ENCODE results near the gene FICD.
A peak's percentile ranks its signal among the peaks of the same experiment; 100 is the strongest.

The FICD gene

DNA sequence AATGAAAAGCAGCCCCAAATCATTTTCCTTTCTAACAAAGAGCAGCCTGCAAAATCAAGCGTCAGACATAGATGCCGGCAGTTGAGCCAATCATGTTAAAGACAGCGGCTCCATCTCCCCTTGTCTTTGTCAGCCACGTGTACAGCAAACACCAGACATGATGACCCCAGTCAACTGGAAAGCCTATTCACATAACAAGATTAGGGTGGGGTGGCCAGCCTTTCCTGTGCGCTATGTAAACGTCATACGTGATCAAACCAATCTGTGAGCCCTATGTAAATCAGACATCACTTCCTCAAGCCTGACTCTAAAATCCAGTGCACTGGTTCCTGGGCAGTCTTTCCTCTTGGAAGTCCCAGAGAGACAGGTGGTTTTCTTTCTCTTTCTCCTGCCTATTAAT lies 9.9 kb upstream of the FICD start:
- ATAC-seq, result no peak

DNA sequence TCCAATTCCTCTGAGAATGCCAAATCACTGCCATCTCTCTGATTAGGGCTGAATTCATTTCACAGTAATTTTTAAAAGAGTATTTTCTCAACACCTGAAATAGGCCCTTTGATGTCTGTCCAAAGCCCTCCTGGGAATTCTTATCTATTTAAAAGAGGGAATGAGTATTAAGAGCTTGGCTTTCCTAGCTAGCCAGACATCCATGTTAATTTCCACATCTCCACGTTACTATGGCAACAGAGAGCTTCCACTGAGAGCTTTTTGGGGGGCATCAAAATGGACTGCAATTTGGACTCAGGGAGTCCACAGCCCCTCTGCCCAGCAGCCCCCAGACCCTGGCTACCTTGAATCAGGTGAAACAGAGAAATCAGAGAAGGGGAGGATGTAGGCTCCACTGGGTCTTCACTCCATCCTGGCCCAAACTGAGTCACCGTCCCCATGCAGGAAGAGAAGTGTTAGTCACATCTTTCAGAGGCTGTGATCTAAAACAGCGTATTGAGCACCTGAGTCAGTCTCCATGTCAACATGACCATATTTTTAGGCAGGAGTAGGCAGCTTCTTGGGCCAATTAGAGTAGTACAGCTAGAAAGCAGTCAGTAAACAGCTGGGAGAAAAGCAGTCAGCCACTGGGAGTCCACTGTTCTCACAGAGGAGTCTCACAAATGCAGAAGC lies 7.0 kb upstream of the FICD start:
- peak; percentile 70 to 87 for ATAC-seq

DNA sequence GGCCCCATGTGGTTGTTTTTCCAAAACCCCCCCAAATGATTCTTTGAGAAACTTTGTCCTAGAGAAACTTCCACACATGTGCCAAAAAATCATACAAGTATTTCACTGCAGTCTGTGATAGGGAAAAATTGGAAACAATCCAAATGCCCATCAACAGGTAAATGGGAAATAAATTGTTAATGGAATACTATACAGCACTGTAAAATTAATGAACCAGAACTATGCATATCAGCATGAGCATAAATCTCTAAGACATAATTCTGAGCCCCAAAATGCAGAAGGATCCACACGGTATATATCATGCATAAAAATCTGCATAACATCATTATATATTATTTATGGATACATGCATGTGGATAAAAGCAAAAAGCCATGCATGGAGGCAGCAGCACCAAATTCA lies 5.3 kb upstream of the FICD start:
- no peak for ATAC-seq

DNA sequence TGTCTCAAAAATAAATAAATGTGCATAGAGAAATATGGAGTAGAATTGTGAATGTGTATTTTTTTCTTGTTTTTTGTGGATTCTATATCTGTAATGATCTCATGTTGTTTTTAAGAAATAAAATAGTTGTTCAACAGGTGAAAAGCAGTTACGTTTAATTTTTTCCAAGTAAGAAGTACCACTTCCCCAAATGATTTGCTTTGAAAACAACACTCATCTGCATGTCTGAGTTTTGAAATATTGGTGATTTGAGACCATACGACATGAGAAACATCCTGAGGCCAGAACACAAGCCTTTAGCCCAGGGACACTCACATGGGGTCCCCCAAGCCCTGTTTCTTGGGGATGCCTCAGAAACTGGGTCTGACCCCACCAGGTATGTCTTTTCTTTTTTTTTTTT lies 4.2 kb upstream of the FICD start:
- ATAC-seq, result no peak

DNA sequence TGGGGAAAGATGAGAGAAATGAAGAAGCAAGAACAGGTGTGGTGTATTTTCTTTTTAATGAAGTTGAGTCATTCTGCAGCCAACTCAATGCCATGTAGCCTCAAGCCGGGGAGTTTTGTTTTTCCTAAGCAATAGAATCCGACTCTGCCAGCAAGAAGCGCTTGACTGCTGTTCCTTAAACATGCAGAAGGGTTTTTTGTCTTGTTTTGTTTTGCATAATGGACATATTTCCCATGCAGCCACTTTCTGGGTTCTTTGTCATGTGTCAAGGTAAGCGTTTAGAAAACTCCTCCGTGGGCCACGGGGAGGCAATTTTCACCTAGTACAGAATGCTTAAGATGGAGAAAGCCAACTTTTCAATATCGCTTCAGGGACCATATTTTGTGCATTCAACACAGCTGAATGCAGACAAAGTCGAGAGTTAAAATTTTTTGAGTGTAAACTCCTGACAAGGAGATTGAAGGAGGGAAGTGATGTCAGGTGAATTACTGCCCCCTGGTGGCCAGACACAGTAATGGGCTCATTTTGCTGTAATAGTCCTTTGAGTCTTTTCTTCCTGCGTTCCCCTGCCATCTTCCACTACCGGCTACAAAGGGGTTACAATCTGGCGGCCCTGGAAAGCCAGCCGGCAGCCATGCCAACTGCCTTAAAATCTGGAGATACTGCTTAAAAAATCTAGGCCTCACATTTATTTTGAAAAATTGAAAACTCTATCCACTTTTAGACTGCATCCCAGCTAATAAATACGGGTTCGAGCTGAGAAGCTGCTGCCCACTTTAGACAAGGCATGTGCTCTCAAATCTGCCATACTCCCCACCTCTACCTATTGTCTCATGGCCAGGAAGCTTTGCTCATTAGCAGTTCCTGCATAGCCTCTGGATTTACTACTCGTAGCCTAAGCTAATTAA lies 3.2 kb upstream of the FICD start:
- ATAC-seq, result no peak

DNA sequence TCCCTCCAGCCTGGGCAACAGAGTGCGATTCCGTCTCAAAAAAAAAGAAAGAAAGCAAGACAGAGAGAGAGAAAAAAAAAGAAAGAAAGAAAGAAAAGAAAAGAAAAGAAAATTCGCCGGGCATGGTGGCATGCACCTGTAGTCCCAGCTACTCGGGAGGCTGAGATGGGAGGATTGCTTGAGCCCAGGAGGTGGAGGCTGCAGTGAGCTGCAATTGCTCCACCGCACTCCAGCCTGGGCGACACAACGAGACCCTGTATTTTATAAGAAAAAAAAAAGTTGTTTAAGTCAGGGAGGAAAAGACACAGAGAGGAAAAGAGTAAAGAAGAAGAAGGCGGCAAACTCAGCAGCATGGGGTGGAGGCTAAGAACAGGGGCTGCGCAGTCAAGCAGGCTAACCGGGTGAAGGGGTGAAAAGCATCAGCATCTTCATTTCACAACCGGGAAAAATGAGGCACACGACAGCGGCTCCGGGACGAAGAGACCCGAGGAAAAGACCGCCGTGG lies 557 bp upstream of the FICD start:
- ATAC-seq, result peak; percentile 9

DNA sequence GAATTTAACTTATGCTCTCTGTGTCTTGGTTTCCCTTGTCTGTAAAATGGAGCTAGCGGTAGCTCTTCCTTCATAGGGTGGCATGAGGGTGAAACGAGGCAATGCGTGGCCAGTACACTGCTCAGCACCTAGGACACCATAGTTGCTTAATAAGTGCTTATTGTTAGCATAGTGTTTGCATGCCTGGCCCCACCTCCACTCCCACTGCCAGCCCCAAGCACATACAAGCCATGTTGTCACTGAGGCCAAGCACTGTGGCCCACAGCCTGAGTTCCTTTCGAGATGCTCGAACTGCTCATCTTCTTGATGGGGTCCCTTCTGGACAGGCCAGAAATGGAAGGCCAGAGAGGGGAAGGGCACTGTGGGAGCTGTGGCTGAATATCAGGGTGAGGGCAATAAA lies 839 bp downstream of the FICD start:
- ATAC-seq, result no peak

DNA sequence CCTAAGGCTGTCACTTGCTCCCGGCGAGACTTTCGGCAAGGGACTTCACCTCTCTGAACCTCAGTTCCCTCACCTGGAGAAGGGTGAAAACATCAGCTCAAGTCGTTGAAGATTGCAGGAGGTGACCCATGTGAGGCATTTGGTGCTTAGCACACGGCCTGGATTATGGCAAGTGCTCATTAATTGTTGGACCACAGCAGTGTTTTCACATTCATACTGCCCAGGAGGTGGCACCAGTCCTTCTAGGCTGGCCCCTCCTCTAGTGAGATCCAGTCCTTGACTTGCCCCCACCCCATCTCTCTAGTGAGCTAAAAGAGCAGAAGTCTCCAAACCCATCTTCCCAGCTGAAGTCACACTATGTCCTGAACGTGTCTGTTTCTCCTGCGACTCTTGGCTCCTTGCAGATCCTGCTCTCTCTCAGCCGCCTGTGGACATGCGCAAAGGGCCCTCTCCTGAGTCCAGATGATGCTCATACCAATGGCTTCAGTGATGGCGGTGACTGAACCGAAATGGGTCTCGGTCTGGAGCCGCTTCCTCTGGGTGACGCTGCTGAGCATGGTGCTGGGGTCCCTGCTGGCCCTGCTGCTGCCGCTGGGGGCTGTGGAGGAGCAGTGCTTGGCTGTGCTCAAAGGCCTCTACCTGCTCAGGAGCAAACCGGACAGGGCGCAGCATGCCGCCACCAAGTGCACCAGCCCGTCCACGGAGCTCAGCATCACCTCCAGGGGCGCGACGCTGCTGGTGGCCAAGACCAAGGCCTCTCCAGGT lies 1.6 kb downstream of the FICD start:
- ATAC-seq, result no peak

DNA sequence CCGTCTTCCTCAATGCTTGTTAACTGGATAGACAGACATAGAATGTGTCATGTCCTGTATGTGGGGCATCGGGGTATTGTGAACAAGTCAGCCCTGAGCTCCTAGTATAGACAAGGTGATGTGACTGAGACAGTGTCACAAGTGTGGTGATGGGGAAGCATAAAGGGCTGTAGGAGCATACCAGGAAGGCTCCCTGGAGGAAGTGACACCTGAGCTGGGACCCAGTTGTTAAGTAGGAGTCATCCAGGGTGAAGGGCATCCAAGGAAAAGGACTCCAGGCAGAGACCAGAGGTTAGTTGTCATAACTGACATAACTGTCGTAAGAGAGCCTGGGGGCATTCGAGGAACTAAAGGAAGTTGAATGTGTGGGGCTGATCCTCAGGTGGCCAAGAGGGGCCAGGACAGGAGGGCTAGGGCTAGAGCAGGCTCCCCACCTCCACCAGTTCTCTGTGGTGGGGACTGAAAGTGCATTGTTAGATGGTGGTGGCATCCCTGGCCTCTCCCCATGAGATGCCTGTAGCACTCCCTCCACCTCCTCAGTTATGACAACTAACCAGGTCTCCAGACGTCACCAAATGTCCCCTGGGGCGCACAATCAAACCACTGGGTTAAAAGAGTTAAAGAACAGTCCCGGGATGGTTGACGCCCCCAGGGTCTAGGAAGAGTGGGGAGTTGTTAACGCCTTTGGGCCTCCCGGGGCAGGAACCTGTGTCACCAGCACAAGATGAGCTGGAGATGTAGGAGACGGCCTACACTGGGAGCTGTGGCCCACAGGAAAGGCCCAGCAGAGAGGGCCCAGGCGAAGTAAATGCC lies 2.4 kb downstream of the FICD start:
- no peak for ATAC-seq

DNA sequence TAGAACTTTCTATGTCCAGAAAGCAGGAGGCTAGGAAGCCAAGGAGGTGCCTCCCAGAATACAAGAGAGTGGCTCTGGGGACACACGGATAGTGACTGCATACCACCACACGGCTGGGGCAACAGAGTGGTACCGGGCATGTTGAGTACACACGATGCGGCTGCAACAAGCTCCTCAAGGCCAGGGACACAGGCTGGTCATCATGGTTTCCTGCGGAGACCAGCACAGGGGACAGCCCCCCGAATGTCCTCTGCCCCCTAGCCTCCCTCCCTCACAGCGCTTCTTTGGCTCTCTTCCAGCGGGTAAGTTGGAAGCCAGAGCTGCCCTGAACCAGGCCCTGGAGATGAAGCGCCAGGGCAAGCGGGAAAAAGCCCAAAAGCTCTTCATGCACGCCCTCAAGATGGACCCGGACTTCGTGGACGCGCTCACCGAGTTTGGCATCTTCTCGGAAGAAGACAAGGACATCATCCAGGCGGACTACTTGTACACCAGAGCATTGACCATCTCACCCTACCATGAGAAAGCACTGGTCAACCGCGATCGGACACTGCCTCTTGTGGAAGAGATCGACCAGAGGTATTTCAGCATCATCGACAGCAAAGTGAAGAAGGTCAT lies 3.1 kb downstream of the FICD start:
- ATAC-seq, result no peak

DNA sequence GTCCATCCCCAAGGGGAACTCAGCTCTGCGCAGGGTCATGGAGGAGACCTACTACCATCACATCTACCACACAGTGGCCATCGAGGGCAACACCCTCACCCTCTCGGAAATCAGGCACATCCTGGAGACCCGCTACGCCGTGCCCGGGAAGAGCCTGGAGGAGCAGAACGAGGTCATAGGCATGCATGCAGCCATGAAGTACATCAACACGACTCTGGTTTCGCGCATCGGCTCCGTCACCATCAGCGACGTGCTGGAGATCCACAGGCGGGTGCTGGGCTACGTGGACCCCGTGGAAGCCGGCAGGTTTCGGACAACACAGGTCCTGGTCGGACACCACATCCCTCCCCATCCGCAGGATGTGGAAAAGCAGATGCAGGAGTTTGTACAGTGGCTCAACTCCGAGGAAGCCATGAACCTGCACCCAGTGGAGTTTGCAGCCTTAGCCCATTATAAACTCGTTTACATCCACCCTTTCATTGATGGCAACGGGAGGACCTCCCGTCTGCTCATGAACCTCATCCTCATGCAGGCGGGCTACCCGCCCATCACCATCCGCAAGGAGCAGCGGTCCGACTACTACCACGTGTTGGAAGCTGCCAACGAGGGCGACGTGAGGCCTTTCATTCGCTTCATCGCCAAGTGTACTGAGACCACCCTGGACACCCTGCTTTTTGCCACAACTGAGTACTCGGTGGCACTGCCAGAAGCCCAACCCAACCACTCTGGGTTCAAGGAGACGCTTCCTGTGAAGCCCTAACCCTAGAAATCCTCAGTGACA lies 3.8 kb downstream of the FICD start:
- no peak for ATAC-seq

DNA sequence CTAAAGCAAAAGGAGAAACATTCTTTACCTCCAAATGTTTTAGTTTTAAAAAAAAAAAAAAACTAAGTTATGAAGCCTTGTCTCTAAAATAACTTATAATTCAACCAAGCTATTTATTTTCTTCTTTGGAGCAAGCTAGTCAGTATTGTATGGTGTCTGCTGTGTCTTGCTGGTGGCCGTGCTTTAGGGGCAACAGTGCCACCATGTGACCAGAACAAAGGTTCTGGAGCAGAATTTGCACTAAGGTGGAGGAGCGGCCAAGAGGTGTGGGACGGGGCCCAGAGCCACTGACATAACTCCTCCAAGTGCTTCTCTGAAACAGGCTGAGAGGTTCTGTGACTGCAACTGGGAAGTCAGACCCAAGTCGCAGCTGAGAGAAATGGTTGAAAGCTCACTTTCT lies 4.5 kb downstream of the FICD start:
- no peak for ATAC-seq

DNA sequence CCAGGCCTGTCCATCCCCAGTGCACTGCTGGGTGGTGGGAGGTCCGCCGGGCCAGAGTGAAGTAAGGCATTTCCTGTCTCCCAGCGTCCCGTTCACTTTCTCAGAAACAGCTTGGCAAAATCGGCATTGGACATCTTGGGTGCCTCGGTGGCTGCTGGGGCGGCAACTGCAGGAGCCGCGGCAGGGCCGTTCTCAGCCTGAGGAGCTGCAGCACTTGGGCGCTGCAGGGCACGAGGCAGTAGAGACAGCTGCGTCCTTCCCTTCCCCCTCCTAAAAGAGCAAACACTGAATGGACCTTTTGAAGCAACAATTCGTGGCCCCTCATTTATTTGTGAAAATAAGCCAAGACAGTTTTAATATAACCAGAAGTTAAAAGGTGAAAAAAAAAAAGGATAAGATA lies 8.3 kb downstream of the FICD start:
- no peak for ATAC-seq

DNA sequence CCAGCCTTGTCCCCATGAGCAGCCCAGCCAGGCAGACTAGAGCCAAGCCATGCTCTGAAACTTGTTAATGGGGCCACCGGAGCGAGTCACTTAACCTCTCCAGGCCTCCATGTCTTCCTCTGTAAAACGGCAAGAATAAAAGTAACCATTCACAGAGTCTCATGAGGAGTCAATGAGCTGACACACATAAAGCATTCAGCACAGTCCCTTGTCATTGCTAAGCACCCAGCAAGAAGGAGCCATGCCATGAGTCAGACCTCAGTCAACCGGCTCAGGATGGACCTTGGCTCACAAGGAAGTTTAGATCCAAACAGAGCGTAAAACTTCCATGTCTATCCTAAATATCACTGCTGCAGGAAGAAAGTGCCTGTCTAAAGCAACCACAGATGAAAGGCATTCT lies 10.6 kb downstream of the FICD start:
- no peak for ATAC-seq

DNA sequence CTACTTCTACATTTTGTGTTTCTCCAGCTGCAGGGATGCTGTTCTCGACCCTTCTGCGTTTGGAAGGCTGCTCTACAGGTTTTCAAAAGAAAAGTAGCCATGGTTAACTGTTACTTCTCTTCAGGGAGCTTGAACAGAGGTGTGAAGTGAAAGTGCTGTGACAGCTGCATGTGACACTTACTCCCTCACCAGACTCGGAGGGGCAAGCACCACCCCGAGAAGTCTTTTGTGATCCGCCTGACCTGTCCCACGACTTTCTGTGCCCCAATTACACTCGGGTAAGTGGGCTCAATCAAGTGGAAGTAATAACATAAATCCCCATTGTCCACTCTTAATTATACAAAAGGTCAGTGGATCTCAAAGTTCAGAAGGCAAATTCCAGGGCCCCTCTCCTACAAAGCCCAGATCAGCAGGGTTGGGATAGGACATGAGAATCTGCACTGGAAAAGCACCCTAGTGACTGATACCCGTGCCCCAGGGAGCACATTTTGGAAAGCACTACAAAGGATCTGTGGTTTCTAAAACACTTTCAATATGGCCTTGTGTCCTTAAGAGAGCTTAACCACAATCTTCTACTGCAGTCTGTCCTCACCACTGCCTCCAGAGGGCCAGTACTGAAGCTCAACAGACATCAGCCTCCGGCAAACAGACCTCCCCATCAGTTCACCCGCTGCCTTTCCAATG lies 11.5 kb downstream of the FICD start:
- no peak for ATAC-seq

DNA sequence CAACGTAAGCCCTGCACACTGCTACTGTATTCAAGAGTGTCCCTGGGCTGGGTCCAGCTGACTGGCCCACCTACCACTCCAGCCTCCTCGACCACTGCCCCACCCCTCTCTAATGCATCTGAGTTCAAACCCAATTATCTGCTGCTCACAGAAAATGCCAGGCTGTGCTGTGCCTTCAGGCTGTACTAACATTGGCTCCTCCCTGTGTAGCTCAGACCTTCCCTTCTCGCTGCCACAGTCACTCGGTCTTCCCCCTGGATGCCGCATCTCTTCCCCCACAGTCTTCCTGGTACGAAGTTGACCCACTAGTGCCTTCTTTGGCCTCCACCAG lies 12.1 kb downstream of the FICD start:
- no peak for ATAC-seq

DNA sequence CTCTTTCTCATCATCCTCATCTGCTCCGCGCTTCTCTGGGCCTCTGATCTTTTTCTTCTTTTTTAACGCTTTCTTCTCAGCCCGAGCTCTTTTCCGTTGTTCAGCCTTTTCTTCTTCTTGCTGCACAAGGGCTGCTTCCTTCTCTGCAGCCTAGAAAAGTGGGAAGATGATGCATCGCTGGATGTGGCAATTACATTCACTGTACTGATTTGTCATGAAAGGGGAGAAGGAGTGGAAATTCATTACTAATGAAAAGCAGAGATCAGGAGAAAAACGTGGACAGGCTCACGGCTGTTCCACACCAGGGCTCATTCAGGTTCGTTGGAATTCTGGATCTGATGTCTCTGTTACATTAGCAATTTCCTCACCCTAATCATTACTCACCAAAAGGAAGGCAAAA lies 15.1 kb downstream of the FICD start:
- no peak for ATAC-seq

DNA sequence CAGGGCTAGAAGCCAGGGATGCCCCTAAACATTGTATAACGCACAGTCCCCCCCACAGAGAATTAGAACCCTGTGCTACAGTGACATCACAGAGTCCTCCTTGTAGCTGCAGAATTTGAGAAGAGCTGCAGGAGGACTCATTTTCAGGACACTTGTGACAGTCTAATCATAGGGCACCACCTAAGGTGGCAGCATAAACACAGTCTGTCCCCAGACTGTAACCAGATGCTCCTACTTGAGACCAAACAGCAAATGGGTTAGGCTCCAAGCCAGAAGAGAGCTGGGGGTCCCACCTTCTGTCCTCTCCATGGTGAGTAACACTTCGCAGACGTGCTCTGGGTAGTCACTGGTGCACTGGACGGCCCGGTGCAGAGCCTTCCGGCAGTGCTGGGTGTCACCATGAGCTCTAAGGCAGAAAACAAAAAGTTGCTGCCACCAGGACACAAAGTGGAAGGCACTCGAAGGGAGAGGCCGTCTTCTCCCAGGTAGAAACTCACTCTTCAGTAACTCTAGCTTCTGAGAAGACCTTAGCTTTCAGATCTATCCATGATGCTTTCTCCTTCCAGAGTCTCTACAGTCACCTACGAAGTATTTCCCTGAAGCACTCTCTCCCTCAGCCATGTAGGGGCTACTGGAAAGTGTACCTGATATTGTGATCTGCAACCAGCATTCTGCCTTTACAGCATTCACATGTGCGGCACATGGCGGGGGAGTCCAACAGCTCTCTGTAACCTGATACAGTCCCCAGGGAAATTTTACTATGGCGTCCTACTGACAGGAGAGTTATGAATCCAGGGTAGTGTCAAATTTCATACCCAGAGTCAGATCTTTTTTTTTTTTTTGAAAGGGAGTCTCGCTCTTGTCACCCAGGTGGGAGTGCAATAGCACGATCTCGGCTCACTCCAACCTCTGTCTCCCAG lies 17.1 kb downstream of the FICD start:
- ATAC-seq, result no peak

DNA sequence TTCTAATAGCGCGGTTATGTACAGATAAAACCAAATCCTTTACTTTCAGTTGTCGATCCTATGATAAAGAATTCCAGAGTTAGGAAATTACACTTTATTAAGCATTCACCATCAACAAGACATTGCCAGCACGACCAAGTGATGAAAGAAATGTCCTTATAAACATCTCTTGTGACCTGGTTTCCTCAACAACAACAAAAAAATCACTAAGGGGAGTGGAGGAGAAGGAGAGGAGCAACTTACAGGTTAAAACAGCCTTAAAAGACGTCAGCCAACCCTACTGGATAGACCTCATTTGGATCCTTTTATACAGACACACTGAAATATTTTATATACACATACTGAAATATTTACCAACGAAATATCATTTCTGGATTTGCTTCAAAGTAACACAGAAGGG lies 23.1 kb downstream of the FICD start:
- ATAC-seq, result no peak
